D721Med (cell line): ENCODE data around the gene ACO1.

Experiments used
- DNase-seq: peaks from one replicate; pipeline ENCODE4 v3.0.0; 2011; ENCODE audit warnings: low spot score; ENCODE audit not compliant: insufficient read length
- FAIRE-seq: peaks from 2 replicates; lab custom pipeline; 2011; peaks lifted over from hg19 to GRCh38; lab: Jason Lieb, UNC
- CTCF ChIP-seq: IDR thresholded peaks from 2 replicates; pipeline ENCODE4 v1.5.1; 2012; ENCODE audit warnings: mild to moderate bottlenecking, control low read depth; ENCODE audit not compliant: insufficient read depth; ENCODE audit errors: missing control alignments

ACO1 gene

DNA sequence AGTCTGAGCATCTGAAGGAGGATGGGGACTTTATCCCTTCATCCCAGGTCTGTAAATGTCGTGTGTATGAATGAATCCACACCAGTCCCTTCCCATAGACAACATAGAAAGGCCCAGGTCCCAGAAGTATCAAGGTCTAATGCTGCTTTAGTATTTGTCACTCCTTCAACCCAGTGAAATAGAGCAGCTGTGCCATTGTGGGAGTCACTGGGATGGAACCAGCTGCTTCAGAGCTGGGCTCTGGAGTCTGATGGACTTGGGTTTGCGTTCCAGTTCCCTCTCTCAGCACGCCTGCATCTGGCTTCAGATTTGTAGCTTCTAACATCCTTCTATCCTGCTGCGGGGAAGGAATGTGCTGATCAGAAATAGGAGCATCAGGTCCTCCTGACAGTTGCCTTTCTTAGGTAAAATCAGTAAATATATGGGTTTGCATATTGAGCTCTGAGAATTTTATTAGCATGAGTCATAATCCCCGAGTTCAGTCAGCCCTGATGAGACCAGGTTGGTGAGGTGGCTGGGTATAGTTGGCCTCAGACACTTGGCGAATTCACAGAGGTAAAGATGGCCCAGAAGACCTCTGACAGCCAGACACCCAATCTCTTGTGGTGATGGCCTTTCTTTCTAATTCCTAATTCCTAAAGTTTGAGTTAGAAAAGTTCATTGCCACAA lies 10.1 kb downstream of the ACO1 start:
- FAIRE-seq (no peak), DNase-seq (no peak)
- TF ChIP-seq CTCF = no peak

GRCh38 chr9:32395510-32396216 lies 11.2 kb downstream of the ACO1 start:
- FAIRE-seq (no peak), DNase-seq (no peak)
- TF ChIP-seq CTCF = no peak

- DNase-seq (no peak), FAIRE-seq (no peak)
- TF ChIP-seq CTCF = no peak
These were observed 13.8 kb downstream of the ACO1 start for GRCh38 chr9:32398207-32398606.

- TF ChIP-seq CTCF = no peak
- no peak for FAIRE-seq
- DNase-seq = no peak
These were observed 14.8 kb downstream of the ACO1 start for GRCh38 chr9:32399110-32399815.

- FAIRE-seq = no peak
- no peak for TF ChIP-seq CTCF
- no peak for DNase-seq
These were observed 17.0 kb downstream of the ACO1 start for GRCh38 chr9:32401488-32401887.

GRCh38 chr9:32403567-32404260 lies 19.3 kb downstream of the ACO1 start:
- FAIRE-seq (no peak), DNase-seq (no peak)
- TF ChIP-seq CTCF = no peak
